Peyer's patch (tissue), 4 donors: ENCODE results near the gene KDM6B.

Experiments
- CTCF ChIP-seq, 6 experiments: fragments of 450-650 bp in 4 of 6; fragments of 200-600 bp in 2 of 6; sonication (generic) in 1 of 6; IDR thresholded peaks; one replicate each; pipeline ENCODE4 v1.5.1; 2017 to 2019; ENCODE audit warnings: antibody characterized with exemption in 6 of 6, mild to moderate bottlenecking in 3 of 6, moderate library complexity in 1 of 6
- POLR2A ChIP-seq, 2 donors: fragments of 450-650 bp; IDR thresholded peaks; one replicate each; pipeline ENCODE4 v1.5.1; 2017; ENCODE audit warnings: antibody characterized with exemption in 2 of 2, mild to moderate bottlenecking in 2 of 2, moderate library complexity in 2 of 2

GRCh38 chr17:7837408-7838088 lies 3.5 kb downstream of the KDM6B start:
- TF ChIP-seq CTCF (IDR thresholded peaks at IDR 0.05) (peak in 3 of 6 experiments; percentile 18 to 25 (median 23)), POLR2A (IDR thresholded peaks at IDR 0.05) (peak; percentile 62)
